Measurements from ENCODE around the gene ATP6V0A1.
"Not testable (repeated sequence)": the region's sequence is repeated elsewhere in the genome, so short reads cannot be mapped to it uniquely, and the experiment has no call there.

The ATP6V0A1 gene

DNA sequence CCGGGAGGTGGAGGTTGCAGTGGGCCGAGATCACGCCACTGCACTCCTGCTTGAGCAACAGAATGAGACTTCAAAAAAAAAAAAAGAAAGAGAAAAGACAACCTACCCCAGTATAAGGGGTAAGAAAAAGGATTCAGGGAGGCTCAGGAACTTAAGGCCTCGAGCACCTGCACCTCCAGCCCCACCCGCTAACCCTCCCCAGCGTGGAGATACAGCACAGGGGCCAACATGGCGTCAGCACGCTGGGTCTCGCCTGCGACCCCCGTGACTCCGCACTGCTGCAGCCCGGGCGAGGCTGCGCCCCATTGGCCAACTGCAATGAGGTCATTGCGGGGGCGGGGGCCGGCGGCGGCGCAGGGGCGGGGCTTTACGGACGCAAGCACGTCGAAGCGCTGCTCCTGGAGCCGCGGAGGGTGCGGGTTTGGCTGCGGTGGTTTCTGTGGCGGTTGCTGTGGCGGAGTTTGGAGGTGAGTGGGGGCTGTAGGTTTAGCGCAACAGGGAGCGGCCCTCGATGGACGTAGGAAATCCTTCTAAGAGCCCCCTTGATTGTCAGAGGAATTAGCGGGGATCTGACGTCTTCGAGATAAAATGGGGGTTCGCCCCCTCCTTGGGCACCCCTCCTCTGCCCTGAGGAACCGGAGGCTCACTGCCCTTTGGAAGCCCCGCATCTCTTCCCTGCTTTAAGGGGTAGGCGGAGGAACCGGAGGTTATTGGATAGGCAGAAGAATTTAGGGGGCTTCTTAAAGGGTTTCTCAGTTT is at the start of gene ATP6V0A1:
Gene ATP6V0A1 (plus strand): TSS at position 382 of the 759 bp plus-strand sequence. CDS start 2,017 bp downstream, outside the sequence.
- H3K36me3 ChIP-seq (ENCODE audit: control insufficient read depth, insufficient read depth, low read length), result no peaks in the 10 kb centered on the region
- peaks cover 20% of the 10 kb centered on the region for H3K4me1 ChIP-seq (ENCODE audit: control insufficient read depth, insufficient read depth, low read length)
- H3K9ac ChIP-seq (ENCODE audit: low read length), result peak within 1 kb of the TSS; percentile 92
- H3K27me3 ChIP-seq (ENCODE audit: control insufficient read depth, insufficient read depth, low read length), result no peaks in the 10 kb centered on the region
- no peaks in the 10 kb centered on the region for H3K9me3 ChIP-seq (ENCODE audit: control insufficient read depth, low read length)
- H3K4me3 ChIP-seq (ENCODE audit: low read length), result peak within 1 kb of the TSS; percentile 57

DNA sequence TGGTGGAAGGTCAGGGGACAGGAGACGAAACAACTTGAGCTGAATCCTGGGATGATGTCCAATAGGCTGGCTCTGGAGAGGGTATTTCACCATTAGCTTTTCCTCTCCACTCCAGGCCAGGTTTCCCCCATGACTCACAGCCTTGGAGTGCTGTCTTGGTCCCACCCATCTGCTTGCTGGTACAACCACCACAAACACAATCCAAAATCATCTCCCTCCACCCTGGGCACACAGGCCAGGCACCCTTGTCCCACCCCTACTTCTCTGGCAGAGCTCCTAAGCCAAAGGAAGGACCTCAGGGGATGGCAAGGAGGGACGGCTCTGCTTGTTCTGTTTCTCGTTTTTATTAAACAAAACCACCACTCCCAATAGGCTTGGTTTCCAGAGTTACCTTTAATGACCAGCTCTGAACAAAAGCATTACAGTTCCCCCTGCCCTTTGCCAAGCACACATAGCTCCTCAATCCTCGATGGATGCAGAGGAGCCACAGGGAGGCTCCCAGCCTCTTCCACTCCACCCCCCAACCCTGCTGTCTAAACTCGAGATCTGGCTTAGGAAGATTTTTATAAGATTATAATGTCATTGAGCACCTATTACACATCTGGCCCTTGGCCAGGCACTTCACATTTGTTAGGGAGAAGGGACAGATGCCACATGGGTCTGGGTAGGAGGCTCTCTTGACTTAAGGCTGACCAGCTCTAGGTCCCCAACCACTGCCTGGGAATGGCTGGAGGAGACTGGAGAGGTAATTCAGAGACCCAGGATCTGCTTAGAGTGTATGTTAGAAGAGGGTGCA is 49.0 kb upstream of the ATP6V0A1 start:
- H3K4me3 ChIP-seq (ENCODE audit: low read length), result no peak overlapping the region

DNA sequence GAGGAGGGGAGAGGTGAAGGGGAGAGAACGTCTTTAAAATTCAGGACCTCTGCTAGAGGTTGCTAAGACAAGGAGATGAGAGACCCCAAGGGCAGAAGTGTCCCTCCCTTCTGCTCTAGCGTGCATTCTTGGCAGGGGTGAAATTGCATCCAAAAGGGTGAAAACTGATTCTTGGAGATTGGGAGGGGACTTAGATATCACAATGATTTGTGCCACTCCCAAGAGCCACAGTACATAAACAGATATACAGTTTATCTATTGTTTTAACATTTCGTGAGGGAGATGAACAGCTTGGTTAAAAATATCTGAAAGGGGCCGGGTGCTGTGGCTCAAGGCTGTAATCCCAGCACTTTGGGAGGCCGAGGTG is 48.4 kb upstream of the ATP6V0A1 start:
- Histone ChIP-seq H3K27me3 (ENCODE audit: control insufficient read depth, insufficient read depth, low read length) (no peaks in the 10 kb centered on the region), H3K36me3 (ENCODE audit: control insufficient read depth, insufficient read depth, low read length) (no peaks in the 10 kb centered on the region), H3K4me3 (ENCODE audit: low read length) (no peak overlapping the region), H3K9ac (ENCODE audit: low read length) (no peak overlapping the region), H3K4me1 (ENCODE audit: control insufficient read depth, insufficient read depth, low read length) (peaks cover 42% of the 10 kb centered on the region), H3K9me3 (ENCODE audit: control insufficient read depth, low read length) (no peaks in the 10 kb centered on the region)

More for the DNA sequence above, 49.0 kb upstream of the ATP6V0A1 start:
- peaks cover 37% of the 10 kb centered on the region for H3K4me1 ChIP-seq (ENCODE audit: control insufficient read depth, insufficient read depth, low read length)
- H3K9me3 ChIP-seq (ENCODE audit: control insufficient read depth, low read length), result no peaks in the 10 kb centered on the region
- H3K9ac ChIP-seq (ENCODE audit: low read length), result no peak overlapping the region
- H3K27me3 ChIP-seq (ENCODE audit: control insufficient read depth, insufficient read depth, low read length), result no peaks in the 10 kb centered on the region
- H3K36me3 ChIP-seq (ENCODE audit: control insufficient read depth, insufficient read depth, low read length), result no peaks in the 10 kb centered on the region

DNA sequence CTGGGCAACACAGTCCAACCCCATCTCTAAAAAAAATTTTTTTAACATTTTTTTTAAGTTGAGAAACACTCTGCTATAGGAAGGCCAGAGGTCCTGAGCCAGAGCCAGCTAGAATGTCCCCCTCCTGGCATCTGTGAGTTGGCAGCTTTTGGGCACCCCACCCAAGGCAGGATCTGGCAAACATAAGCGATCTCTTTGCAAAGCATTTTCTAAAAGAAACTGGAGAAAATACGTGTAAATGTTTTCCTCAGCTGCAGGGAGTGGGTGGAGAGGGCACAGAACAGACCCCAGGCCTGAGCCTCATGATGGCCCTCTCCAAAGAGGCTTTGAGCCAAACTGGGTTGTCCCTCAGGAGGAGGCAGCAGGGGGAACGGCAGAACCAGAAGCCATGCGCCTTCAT is 47.3 kb upstream of the ATP6V0A1 start:
- H3K9ac ChIP-seq (ENCODE audit: low read length), result no peak overlapping the region
- H3K9me3 ChIP-seq (ENCODE audit: control insufficient read depth, low read length), result no peaks in the 10 kb centered on the region
- no peaks in the 10 kb centered on the region for H3K36me3 ChIP-seq (ENCODE audit: control insufficient read depth, insufficient read depth, low read length)
- peaks cover 42% of the 10 kb centered on the region for H3K4me1 ChIP-seq (ENCODE audit: control insufficient read depth, insufficient read depth, low read length)
- no peaks in the 10 kb centered on the region for H3K27me3 ChIP-seq (ENCODE audit: control insufficient read depth, insufficient read depth, low read length)
- no peak overlapping the region for H3K4me3 ChIP-seq (ENCODE audit: low read length)

DNA sequence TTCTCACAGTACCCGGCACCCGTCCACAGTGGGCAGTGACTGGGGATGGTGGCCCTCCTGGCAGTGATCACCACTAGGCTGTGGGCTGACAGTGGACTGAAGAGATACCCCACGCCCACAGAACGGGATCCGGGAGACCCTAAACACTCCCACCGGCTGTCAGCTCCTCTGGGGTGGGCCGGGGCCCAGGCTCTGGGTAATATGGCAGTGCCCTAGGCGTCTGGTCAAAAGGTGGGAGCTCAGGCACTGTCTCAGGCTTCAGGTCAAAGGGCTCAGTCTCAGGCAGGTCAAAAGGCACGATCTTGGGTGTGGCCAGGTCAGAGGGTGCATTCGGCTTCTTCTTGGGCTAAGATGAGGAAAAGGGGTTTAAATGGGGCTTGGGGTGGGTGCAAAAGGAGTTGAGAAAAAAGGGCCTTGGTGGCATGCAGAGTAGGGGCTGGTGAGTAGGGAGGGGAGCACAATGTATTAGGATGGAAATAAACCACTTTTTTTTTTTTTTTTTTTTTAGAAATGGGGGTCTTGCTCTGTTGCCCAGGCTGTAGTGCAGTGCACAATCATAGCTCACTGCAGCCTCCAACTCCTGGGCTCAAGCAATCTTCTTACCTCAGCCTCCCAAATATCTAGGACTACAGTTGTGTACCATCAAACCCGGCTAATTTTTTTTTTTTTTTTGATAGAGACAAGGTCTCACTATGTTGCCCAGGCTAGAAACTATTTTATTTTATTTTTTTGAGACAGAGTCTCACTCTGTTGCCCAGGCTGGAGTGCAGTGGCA is 46.6 kb upstream of the ATP6V0A1 start:
- Histone ChIP-seq H3K36me3 (ENCODE audit: control insufficient read depth, insufficient read depth, low read length) (no peaks in the 10 kb centered on the region), H3K9me3 (ENCODE audit: control insufficient read depth, low read length) (no peaks in the 10 kb centered on the region), H3K4me3 (ENCODE audit: low read length) (no peak overlapping the region), H3K4me1 (ENCODE audit: control insufficient read depth, insufficient read depth, low read length) (peaks cover 39% of the 10 kb centered on the region), H3K9ac (ENCODE audit: low read length) (no peak overlapping the region), H3K27me3 (ENCODE audit: control insufficient read depth, insufficient read depth, low read length) (no peaks in the 10 kb centered on the region)

DNA sequence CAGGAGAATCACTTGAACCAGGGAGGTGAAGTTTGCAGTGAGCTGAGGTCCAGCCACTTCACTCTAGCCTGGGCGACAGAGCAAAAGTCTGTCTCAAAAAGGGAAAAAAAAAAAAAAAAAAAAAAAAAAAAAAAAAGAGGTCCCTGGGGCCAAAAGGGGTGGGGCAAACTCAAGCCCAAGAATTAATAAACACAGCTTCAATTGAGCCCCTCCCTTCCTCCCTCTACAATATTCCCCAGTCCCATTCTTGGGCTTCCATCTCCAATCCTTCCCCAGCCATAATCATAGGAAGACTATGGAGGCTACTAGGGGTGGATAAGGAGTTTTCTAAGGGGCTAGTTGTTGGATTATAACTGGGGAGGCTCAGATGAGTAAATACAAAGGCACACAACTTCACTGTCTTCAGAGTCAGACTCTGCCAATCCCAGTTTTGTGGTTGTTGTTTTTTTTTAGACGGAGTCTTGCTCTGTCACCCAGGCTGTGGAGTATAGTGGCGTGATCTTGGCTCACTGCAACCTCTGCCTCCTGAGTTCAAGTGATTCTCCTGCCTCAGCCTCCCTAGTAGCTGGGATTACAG is 45.1 kb upstream of the ATP6V0A1 start:
- Histone ChIP-seq H3K9ac (ENCODE audit: low read length) (no peak overlapping the region), H3K36me3 (ENCODE audit: control insufficient read depth, insufficient read depth, low read length) (no peaks in the 10 kb centered on the region), H3K4me3 (ENCODE audit: low read length) (no peak overlapping the region), H3K4me1 (ENCODE audit: control insufficient read depth, insufficient read depth, low read length) (peaks cover 27% of the 10 kb centered on the region), H3K27me3 (ENCODE audit: control insufficient read depth, insufficient read depth, low read length) (no peaks in the 10 kb centered on the region), H3K9me3 (ENCODE audit: control insufficient read depth, low read length) (no peaks in the 10 kb centered on the region)

DNA sequence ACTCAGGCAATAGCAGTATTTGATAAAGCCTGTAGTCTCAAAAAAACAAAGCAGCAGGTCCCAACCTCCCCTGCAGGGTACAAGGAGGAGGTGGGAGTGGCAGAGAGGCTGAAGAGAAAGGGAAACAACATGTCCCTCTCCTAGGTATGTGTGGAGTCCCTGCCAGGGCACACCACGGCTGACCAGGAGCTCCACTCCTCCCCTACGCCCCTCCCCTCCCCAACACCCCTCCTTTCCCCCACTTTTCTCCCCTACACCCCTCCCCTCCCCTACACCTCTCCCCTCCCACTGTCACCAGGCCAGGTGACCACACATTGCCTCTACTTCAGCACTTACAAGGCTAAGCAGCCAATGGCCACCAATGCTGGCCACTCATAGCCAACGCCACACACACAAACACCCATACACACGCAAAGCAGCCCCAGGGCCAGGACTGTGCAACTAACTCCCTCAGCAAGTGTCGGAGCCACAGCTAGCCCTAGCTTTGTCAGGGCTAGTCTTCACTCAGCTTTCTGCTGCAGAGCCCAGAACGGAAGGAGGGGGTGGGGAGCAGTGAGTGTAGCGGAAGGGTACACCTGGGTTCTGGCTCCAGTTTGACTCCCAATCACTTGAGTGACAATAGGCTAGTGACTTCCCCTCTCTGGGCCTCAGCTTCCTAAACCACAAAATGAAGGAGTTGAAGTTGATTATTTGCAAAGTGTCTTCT is 43.8 kb upstream of the ATP6V0A1 start:
- peaks cover 18% of the 10 kb centered on the region for H3K4me1 ChIP-seq (ENCODE audit: control insufficient read depth, insufficient read depth, low read length)
- no peaks in the 10 kb centered on the region for H3K27me3 ChIP-seq (ENCODE audit: control insufficient read depth, insufficient read depth, low read length)
- no peaks in the 10 kb centered on the region for H3K9me3 ChIP-seq (ENCODE audit: control insufficient read depth, low read length)
- H3K9ac ChIP-seq (ENCODE audit: low read length), result no peak overlapping the region
- no peaks in the 10 kb centered on the region for H3K36me3 ChIP-seq (ENCODE audit: control insufficient read depth, insufficient read depth, low read length)
- no peak overlapping the region for H3K4me3 ChIP-seq (ENCODE audit: low read length)

DNA sequence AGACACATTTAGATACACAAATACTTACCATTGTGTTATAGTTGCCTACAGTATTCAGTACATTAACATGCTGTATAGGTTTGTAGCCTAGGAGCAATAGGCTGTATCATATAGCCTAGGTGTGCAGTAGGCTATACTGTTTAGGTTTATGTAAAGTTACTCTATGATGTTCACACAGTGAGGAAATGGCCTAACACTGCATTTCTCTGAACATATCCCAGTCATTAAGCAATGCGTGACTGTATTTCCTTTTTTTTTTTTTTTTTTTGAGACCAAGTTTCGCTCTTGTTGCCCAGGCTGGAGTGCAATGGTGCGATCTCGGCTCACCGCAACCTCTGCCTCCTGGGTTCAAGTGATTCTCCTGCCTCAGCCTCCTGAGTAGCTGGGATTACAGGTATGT is 40.7 kb upstream of the ATP6V0A1 start:
- H3K27me3 ChIP-seq (ENCODE audit: control insufficient read depth, insufficient read depth, low read length), result peaks cover 29% of the 10 kb centered on the region
- not testable (repeated sequence) for H3K4me3 ChIP-seq (ENCODE audit: low read length); H3K9ac ChIP-seq (ENCODE audit: low read length); H3K9me3 ChIP-seq (ENCODE audit: control insufficient read depth, low read length); H3K36me3 ChIP-seq (ENCODE audit: control insufficient read depth, insufficient read depth, low read length)
- H3K4me1 ChIP-seq (ENCODE audit: control insufficient read depth, insufficient read depth, low read length), result peaks cover 17% of the 10 kb centered on the region

DNA sequence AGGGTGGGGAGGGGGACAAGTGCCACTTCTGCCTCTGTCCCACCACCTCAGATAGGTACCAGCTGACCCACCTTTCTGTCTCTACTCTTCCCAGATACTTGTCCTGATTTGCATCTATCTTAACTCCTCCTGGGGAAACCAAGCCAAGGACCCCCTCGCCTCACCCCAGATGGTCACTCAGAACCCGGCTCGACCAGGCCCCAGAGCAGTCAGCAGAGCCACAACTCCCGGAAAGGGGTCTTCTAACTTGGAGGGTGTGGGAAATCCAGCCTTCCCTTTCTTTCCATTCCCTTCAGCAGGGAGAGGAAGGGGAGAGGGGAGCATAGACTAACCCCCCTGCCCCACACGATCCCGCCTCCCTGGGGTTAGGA is 37.6 kb upstream of the ATP6V0A1 start:
- Histone ChIP-seq H3K27me3 (ENCODE audit: control insufficient read depth, insufficient read depth, low read length) (peaks cover 29% of the 10 kb centered on the region), H3K36me3 (ENCODE audit: control insufficient read depth, insufficient read depth, low read length) (no peaks in the 10 kb centered on the region), H3K4me1 (ENCODE audit: control insufficient read depth, insufficient read depth, low read length) (peaks cover 19% of the 10 kb centered on the region), H3K4me3 (ENCODE audit: low read length) (no peak overlapping the region), H3K9ac (ENCODE audit: low read length) (peak overlapping the region; percentile 61), H3K9me3 (ENCODE audit: control insufficient read depth, low read length) (no peaks in the 10 kb centered on the region)

DNA sequence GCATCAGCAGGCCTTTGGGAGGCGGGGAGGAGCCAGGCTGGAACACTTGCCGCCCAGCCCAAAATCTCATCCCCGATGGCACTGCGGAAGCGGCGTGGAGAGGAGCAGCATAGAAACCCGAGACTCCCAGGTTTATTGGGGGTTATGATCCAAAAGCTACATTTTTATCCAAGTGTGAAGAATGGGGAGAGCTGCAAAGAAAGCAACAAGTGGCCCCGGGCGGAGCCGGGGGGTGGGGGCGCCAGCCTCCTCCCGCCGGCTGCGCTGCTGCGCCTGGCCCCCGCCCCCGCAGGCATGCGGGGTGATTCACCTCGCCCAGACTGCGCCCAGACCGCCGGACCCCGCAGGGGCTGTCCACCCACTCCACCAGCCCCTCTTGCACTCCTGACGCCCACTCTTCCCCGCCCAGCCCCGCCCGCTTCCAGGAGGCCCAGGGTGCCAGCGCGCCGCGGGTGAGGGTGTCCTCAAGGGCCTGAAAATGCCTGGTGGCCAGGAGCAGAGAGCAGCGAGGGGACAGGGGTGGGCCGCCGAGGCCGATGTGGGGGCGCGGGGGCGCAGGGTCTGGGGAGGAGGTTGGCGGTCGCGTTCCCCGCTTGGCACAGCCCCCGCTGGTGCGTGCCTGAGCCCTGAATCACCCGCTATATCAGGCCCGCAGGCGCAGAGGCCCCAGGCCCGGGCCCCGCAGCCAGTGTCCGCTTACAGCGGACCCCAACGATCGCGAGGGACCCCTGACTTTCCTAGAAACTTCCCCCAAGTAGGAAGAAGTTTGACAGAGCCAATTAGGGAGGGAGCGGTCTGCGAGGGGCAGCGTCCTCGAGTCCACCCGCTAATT is 37.0 kb upstream of the ATP6V0A1 start:
- H3K4me1 ChIP-seq (ENCODE audit: control insufficient read depth, insufficient read depth, low read length), result peaks cover 19% of the 10 kb centered on the region
- no peak overlapping the region for H3K4me3 ChIP-seq (ENCODE audit: low read length)
- no peaks in the 10 kb centered on the region for H3K9me3 ChIP-seq (ENCODE audit: control insufficient read depth, low read length)
- H3K27me3 ChIP-seq (ENCODE audit: control insufficient read depth, insufficient read depth, low read length), result peaks cover 29% of the 10 kb centered on the region
- H3K36me3 ChIP-seq (ENCODE audit: control insufficient read depth, insufficient read depth, low read length), result no peaks in the 10 kb centered on the region
- H3K9ac ChIP-seq (ENCODE audit: low read length), result peak overlapping the region; percentile 66
